GM21360 (cell line): ENCODE measurements around the gene HSBP1L1.

Experiments
- ATAC-seq: cut with Tn5 transposase; IDR thresholded peaks from one replicate; pipeline ENCODE4 v1.9.1; 2021; ENCODE audit warnings: mild to moderate bottlenecking, moderate library complexity; ENCODE audit not compliant: unreplicated experiment

Gene HSBP1L1

GRCh38 chr18:79944126-79944731, 20.2 kb upstream of the HSBP1L1 start:
- ATAC-seq: peak; percentile 52

GRCh38 chr18:79944746-79945117, 19.7 kb upstream of the HSBP1L1 start:
- no peak for ATAC-seq

GRCh38 chr18:79945118-79946042, 19.1 kb upstream of the HSBP1L1 start:
- ATAC-seq: no peak

GRCh38 chr18:79947054-79947755, 17.2 kb upstream of the HSBP1L1 start:
- ATAC-seq: no peak

- ATAC-seq: no peak
Measured at GRCh38 chr18:79947881-79948610, 16.4 kb upstream of the HSBP1L1 start.

GRCh38 chr18:79948719-79949411, 15.6 kb upstream of the HSBP1L1 start:
- no peak for ATAC-seq

GRCh38 chr18:79949697-79950487, 14.6 kb upstream of the HSBP1L1 start:
- ATAC-seq: no peak

GRCh38 chr18:79950515-79951341, 13.7 kb upstream of the HSBP1L1 start:
- ATAC-seq: no peak

GRCh38 chr18:79951545-79952455, 12.6 kb upstream of the HSBP1L1 start, which contains the start of gene SLC66A2:
Gene SLC66A2 (minus strand): TSS chr18:79951653. CDS start chr18:79950926, 727 bp downstream.
- ATAC-seq: peak; percentile 71

- ATAC-seq: no peak
Measured at GRCh38 chr18:79952456-79952995, 11.9 kb upstream of the HSBP1L1 start.

GRCh38 chr18:79952996-79953559, 11.4 kb upstream of the HSBP1L1 start:
- ATAC-seq: no peak

GRCh38 chr18:79953971-79954651, 10.3 kb upstream of the HSBP1L1 start:
- no peak for ATAC-seq

GRCh38 chr18:79954791-79955190, 9.7 kb upstream of the HSBP1L1 start:
- no peak for ATAC-seq

GRCh38 chr18:79955302-79956075, 9.0 kb upstream of the HSBP1L1 start:
- no peak for ATAC-seq

- ATAC-seq: no peak
Measured at GRCh38 chr18:79956276-79956675, 8.2 kb upstream of the HSBP1L1 start.

GRCh38 chr18:79958981-79959380, 5.5 kb upstream of the HSBP1L1 start:
- ATAC-seq: no peak
